Measurements from ENCODE around the gene ZNF672. TPM values are rescaled to one million over a fixed set of nuclear protein-coding genes. Genes with fewer than 3 reads are reported as not detected.

ZNF672 gene
- total RNA-seq, 2 donors from 2014 or later = 55.3 to 59.1 TPM

DNA sequence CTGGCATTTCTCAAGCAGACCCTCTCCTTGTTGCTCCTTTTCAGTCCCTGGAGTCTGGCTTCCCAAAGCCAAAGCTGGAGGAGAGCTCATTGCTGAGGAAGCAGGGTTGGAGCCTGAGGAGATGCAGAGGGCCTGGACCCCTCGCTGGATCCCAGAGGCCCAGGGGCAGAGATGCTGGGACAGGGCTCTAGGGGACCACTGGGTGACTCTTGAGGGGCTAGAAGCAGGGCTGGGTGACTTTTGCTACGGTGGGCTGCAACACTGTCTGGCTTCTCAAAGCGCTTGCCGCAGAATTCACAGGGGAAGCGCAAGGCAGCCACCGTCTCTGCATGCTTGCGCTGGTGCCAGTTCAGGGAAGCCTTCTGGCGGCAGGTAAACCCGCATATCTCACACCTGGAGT lies 12.1 kb downstream of the ZNF672 start:
- peaks cover 74% of the 10 kb centered on the region for H3K36me3 ChIP-seq

DNA sequence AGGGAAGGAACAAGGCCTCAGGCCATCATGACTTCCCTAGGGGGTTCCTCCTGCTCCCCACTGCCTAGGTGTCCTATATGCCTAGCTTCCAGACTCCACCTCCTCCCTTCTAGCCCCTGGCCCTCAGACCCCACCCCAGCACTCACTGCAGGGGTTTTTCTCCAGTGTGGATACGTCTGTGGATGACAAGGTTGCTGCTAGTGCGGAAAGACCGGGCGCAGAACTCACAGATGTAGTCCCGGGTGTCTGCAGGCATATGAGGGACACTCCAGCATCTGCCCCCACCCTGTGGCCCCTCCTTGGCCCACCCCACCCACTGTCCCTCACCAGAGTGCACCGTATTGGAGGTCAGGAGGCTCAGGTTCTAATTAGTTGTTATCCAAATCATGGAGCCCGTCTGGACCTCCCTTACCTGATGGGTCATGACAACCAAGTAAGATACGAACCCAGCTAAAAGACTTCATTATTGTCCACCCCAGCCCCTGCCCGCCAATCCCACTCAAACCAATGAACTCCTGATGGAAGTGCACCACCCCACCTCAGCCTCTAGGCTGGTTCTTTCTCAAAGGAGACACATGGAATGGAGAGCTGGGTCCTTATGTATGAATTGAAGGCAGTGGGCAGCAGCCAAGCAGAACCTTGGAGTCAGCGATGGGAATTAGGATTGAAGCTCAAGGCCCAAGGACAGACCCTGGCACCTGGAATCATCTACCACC lies 12.7 kb downstream of the ZNF672 start:
- Histone ChIP-seq H3K36me3 (peaks cover 68% of the 10 kb centered on the region), H3K27me3 (no peaks in the 10 kb centered on the region)
- TF ChIP-seq, protein P1, sequence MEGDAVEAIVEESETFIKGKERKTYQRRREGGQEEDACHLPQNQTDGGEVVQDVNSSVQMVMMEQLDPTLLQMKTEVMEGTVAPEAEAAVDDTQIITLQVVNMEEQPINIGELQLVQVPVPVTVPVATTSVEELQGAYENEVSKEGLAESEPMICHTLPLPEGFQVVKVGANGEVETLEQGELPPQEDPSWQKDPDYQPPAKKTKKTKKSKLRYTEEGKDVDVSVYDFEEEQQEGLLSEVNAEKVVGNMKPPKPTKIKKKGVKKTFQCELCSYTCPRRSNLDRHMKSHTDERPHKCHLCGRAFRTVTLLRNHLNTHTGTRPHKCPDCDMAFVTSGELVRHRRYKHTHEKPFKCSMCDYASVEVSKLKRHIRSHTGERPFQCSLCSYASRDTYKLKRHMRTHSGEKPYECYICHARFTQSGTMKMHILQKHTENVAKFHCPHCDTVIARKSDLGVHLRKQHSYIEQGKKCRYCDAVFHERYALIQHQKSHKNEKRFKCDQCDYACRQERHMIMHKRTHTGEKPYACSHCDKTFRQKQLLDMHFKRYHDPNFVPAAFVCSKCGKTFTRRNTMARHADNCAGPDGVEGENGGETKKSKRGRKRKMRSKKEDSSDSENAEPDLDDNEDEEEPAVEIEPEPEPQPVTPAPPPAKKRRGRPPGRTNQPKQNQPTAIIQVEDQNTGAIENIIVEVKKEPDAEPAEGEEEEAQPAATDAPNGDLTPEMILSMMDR (IDR thresholded peaks at IDR 0.05) = no peak

More for the DNA sequence above, 12.1 kb downstream of the ZNF672 start:
- no peaks in the 10 kb centered on the region for H3K9me3 ChIP-seq
- peak; percentile 53 for DNase-seq (ENCODE audit: low spot score)
- H3K27ac ChIP-seq = no peak overlapping the region
- TF ChIP-seq, protein P1 (IDR thresholded peaks at IDR 0.05) = no peak
- no peaks in the 10 kb centered on the region for H3K4me1 ChIP-seq
- no peaks in the 10 kb centered on the region for H3K27me3 ChIP-seq
- H3K4me3 ChIP-seq = no peak overlapping the region

DNA sequence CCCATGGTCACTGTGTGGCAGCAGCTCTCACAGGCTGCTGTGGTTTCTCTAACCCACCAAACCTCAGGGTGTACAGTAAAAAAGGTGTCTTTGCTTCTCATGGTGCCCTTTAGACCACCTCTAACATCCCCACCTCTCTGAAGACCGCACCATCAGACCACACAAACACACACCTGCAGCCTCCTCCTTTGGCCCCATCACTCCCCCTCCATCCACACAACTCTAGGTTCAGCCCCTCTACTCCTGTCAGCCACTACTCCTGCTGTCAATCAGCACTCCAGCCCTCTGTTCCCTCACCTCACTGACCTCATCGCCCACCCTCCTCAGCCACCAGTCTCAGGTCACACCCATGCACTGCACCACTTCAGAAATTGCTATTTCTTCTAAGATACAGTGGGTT lies 13.4 kb downstream of the ZNF672 start:
- peaks cover 61% of the 10 kb centered on the region for H3K36me3 ChIP-seq
- H3K27ac ChIP-seq = no peak overlapping the region
- H3K27me3 ChIP-seq = no peaks in the 10 kb centered on the region
- no peaks in the 10 kb centered on the region for H3K9me3 ChIP-seq
- TF ChIP-seq, protein P1 (IDR thresholded peaks at IDR 0.05) = no peak
- no peaks in the 10 kb centered on the region for H3K4me1 ChIP-seq
- H3K4me3 ChIP-seq = no peak overlapping the region
- DNase-seq (ENCODE audit: low spot score) = peak; percentile 38

More for the DNA sequence above, 12.7 kb downstream of the ZNF672 start:
- Histone ChIP-seq H3K27ac (no peak overlapping the region), H3K4me3 (no peak overlapping the region), H3K4me1 (no peaks in the 10 kb centered on the region), H3K9me3 (no peaks in the 10 kb centered on the region)
- DNase-seq (ENCODE audit: low spot score) = peak; percentile 54

DNA sequence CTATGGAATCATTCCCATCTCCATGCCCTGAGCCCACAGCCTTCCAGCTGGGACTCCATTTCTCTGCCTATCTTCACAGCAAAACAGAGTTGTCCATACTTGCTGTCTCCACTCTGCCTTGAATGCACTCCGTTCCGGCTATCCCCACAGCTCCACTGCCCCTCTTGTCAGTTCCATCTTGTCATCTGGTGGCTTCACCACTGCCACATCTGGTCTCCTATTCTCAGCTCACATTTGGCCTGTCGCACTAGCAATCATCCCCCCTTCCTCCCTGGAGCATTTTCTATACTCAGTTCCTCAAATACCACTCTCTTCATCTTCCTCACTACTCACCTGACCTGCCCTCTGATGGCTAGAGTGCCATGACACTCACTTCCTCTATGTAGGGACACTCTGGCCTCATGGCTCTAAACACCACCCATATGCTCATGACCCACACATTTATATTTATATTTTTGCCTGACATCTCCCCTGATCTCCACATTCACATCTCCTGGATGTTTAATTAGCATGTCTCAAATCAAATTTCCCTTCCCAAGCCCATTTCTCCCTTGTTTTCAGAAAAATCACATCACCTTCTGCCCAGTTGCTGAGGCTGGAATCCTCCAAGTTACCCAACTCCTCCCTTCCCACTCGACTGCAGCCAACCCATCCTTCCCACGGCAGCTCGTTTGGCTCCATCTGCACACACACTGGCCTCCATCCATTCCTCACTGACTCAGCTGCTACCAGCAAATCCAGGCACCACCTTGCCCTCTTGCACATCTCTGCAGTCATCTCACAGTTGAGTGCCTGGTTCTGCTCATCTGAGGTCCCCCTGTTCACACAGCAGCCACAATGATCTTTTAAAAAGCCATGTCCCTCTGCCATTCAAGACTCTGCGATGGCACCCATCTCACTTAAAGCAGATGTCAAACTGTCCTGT lies 14.7 kb downstream of the ZNF672 start:
- TF ChIP-seq, protein P1 (IDR thresholded peaks at IDR 0.05) = no peak
- Histone ChIP-seq H3K36me3 (peaks cover 47% of the 10 kb centered on the region), H3K4me1 (peaks cover 0 to 6% of the 10 kb centered on the region in 2 donors), H3K27ac (no peak overlapping the region), H3K9me3 (no peaks in the 10 kb centered on the region), H3K4me3 (no peak overlapping the region), H3K27me3 (no peaks in the 10 kb centered on the region)
- DNase-seq (ENCODE audit: low spot score) = peak; percentile 58

DNA sequence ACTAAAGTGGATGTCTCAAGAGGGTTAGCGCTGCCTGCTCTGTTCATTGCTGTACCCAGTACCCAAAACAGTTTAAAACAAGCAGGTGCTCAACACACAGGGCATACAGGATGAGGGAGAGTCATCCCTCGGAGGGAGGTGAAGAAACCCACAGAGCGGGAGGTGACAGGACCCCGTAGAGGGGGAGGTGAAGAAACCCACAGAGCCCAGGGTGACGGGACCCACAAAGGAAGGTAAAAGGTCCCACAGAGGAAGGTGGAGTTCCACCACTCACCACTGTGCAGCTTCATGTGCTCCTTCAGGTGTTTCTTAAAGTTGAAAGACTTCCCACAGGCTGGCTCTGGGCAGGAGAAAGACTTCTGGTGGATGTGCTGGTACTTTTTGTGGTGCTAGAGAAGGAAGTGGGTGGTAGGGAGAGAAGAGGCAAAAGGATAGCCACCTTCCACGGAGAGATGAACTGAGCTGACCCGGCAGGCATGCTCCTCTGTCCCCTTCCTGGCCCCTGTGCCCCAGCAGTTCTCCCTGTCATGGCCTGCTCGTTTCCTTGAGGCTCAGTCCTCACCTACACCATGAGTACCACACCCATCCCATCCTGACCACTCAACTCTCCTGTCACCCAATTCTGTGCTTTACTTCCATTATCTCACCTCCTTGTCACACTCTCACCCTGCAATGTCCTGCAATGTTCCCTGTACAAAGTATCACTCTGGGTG lies 15.8 kb downstream of the ZNF672 start:
- peaks cover 37% of the 10 kb centered on the region for H3K36me3 ChIP-seq
- no peak overlapping the region for H3K4me3 ChIP-seq

More for the DNA sequence above, 15.8 kb downstream of the ZNF672 start:
- peak; percentile 46 for DNase-seq (ENCODE audit: low spot score)
- TF ChIP-seq, protein P1 (IDR thresholded peaks at IDR 0.05) = no peak
- Histone ChIP-seq H3K27me3 (no peaks in the 10 kb centered on the region), H3K4me1 (peaks cover 0 to 16% of the 10 kb centered on the region in 2 donors), H3K27ac (no peak overlapping the region), H3K9me3 (no peaks in the 10 kb centered on the region)

Data from right atrium auricular region (tissue), 2 donors.